ENCODE results near the gene MAMDC4. TPM values are rescaled to one million over a fixed set of nuclear protein-coding genes. Genes with fewer than 3 reads are reported as not detected.

The MAMDC4 gene
- total and polyA plus RNA-seq, 2 donors from 2014 or later: 5.8 to 8.1 TPM

DNA sequence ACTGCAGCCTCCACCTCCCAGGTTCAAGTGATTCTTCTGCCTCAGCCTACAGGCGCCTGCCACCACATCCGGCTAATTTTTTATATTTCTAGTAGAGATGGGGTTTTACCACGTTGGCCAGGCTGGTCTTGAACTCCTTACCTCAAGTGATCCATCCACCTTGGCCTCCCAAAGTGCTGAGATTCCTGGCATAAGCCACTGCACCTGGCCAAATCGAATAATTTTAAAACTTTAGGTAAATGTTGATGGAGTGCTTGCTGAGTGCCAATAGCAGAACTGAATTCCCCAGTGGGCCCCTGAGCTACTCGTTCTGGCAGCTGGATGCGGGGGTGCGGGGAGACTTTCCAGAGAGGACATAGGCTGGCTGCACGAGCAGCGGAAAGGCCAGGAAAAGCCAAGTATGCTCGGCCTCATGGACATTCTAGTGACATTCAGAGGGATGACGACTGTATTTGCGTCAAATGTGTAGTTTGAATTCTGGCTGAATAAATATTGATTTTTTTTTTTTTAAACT is 51.0 kb downstream of the MAMDC4 start:
- Histone ChIP-seq H3K36me3 (ENCODE audit: control insufficient read depth in 2 of 3, insufficient read depth in 3 of 3, low read length in 3 of 3) (peaks cover 0 to 20% (median 7%) of the 10 kb centered on the region in 3 donors), H3K27ac (ENCODE audit: low read depth in 2 of 2, low read length in 2 of 2) (peak overlapping the region in 1 of 2 donors; percentile 91), H3K4me3 (ENCODE audit: low read length in 3 of 3) (no peak overlapping the region), H3K27me3 (ENCODE audit: control insufficient read depth, insufficient read depth, low read length) (no peaks in the 10 kb centered on the region), H3K9me3 (ENCODE audit: control insufficient read depth in 2 of 3, insufficient read depth in 1 of 3, low read length in 3 of 3) (no peaks in the 10 kb centered on the region), H3K9ac (ENCODE audit: low read length in 3 of 3) (no peak overlapping the region), H3K4me1 (ENCODE audit: control insufficient read depth in 2 of 3, insufficient read depth in 2 of 3, low read depth in 1 of 3, low read length in 3 of 3) (peaks cover 0 to 20% (median 10%) of the 10 kb centered on the region in 3 donors)
- intact Hi-C loops (cut with DNase I): no loop called here
- no peak for DNase-seq
- TF ChIP-seq, protein P1, sequence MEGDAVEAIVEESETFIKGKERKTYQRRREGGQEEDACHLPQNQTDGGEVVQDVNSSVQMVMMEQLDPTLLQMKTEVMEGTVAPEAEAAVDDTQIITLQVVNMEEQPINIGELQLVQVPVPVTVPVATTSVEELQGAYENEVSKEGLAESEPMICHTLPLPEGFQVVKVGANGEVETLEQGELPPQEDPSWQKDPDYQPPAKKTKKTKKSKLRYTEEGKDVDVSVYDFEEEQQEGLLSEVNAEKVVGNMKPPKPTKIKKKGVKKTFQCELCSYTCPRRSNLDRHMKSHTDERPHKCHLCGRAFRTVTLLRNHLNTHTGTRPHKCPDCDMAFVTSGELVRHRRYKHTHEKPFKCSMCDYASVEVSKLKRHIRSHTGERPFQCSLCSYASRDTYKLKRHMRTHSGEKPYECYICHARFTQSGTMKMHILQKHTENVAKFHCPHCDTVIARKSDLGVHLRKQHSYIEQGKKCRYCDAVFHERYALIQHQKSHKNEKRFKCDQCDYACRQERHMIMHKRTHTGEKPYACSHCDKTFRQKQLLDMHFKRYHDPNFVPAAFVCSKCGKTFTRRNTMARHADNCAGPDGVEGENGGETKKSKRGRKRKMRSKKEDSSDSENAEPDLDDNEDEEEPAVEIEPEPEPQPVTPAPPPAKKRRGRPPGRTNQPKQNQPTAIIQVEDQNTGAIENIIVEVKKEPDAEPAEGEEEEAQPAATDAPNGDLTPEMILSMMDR (IDR thresholded peaks at IDR 0.05; ENCODE audit: borderline replicate concordance, extremely low read depth, insufficient read depth): no peak
- no peak for FAIRE-seq

DNA sequence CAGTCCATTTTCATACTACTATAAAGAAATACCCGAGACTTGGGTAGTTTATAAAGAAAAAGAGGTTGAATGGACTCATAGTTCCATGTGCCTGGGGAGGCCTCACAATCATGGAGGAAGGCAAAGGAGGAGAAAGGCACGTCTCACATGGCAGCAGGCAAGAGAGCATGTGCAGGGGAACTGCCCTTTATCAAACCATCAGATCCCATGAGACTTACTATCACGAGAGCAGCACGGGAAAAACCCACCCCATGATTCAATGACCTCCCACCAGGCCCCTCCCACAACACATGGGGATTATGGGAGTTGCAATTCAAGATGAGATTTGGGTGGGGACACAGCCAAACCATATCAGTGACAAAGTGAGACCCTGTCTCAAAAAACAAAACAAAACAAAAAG is 54.1 kb downstream of the MAMDC4 start:
- peaks cover 0 to 6% (median 3%) of the 10 kb centered on the region in 3 donors for H3K36me3 ChIP-seq (ENCODE audit: control insufficient read depth in 2 of 3, insufficient read depth in 3 of 3, low read length in 3 of 3)
- peaks cover 0 to 16% (median 10%) of the 10 kb centered on the region in 3 donors for H3K4me1 ChIP-seq (ENCODE audit: control insufficient read depth in 2 of 3, insufficient read depth in 2 of 3, low read depth in 1 of 3, low read length in 3 of 3)
- DNase-seq (no peak), FAIRE-seq (no peak)
- no peaks in the 10 kb centered on the region for H3K9me3 ChIP-seq (ENCODE audit: control insufficient read depth in 2 of 3, insufficient read depth in 1 of 3, low read length in 3 of 3)
- H3K9ac ChIP-seq (ENCODE audit: low read length in 3 of 3): no peak overlapping the region
- no peaks in the 10 kb centered on the region for H3K27me3 ChIP-seq (ENCODE audit: control insufficient read depth, insufficient read depth, low read length)
- intact Hi-C loops (cut with DNase I): no loop called here
- H3K4me3 ChIP-seq (ENCODE audit: low read length in 3 of 3): no peak overlapping the region
- H3K27ac ChIP-seq (ENCODE audit: low read depth in 2 of 2, low read length in 2 of 2): no peak overlapping the region
- TF ChIP-seq, protein P1 (IDR thresholded peaks at IDR 0.05; ENCODE audit: borderline replicate concordance, extremely low read depth, insufficient read depth): no peak

DNA sequence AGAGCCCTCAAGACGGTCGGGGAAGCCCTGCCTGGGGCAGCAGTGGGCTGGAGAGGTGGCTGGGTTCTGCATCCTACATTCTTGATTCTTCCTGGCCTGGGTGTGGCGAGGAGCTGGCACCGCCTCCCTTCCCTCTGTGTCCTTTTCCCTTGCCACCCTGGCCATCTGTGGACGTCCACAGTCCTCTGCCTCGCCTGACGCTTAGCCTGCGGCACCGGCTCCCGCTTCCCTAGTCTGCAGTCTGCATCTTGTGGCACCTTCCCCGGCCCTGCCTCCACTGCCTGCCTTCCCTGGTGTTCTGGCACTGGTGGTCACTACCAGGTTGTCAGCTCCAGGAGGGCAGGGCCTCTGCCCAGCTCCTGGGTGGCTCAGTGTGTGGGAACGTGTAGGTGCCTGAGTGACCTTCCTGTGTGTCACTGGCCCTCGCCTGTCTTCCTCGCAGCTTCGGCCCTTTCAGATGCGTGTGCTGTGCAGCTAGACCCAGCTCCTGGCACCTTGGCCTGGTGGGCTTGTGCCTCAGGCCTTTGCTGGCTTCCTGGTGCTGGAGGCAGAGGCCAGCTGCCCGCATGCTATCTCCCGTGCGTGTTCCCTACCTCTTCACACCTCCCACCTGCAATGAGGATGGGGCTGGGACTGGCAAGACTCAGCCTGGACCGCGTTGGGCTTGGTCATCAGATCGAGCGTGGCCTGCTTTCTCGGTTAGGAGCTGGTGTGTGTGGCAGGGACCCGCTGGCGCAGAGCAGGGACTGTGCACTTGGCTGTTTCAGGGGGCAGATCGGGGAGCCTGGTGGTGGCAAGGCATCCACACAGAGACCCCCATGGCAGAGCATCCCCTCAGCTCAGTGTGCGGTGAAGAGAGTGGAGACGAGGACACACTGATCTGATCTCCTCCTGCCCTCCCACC is 55.1 kb downstream of the MAMDC4 start:
- H3K9me3 ChIP-seq (ENCODE audit: control insufficient read depth in 2 of 3, insufficient read depth in 1 of 3, low read length in 3 of 3): no peaks in the 10 kb centered on the region
- H3K9ac ChIP-seq (ENCODE audit: low read length in 3 of 3): no peak overlapping the region
- H3K27me3 ChIP-seq (ENCODE audit: control insufficient read depth, insufficient read depth, low read length): no peaks in the 10 kb centered on the region
- DNase-seq (no peak), FAIRE-seq (no peak)
- no peak overlapping the region for H3K4me3 ChIP-seq (ENCODE audit: low read length in 3 of 3)
- no peak overlapping the region for H3K27ac ChIP-seq (ENCODE audit: low read depth in 2 of 2, low read length in 2 of 2)
- H3K4me1 ChIP-seq (ENCODE audit: control insufficient read depth in 2 of 3, insufficient read depth in 2 of 3, low read depth in 1 of 3, low read length in 3 of 3): peaks cover 0 to 7% (median 5%) of the 10 kb centered on the region in 3 donors
- TF ChIP-seq, protein P1 (IDR thresholded peaks at IDR 0.05; ENCODE audit: borderline replicate concordance, extremely low read depth, insufficient read depth): no peak
- peaks cover 0 to 6% (median 3%) of the 10 kb centered on the region in 3 donors for H3K36me3 ChIP-seq (ENCODE audit: control insufficient read depth in 2 of 3, insufficient read depth in 3 of 3, low read length in 3 of 3)
- intact Hi-C loops (cut with DNase I): no loop called here

Small RNA genes within 50 kb of the gene (microRNA-seq; reads per million reads assigned to microRNA genes)
- gene MIR4292 (not detected), gene MIR4479 (not detected)

Other genes starting within 250 kb of the MAMDC4 start
- gene EGFL7, start 189.4 kb upstream of the MAMDC4 start, total RNA-seq: 140 TPM
- 137 TPM for gene EGFL7, start 189.4 kb upstream of the MAMDC4 start, polyA plus RNA-seq (ENCODE audit: insufficient read depth, low read depth, low replicate concordance)
- gene AGPAT2, start 164.9 kb upstream of the MAMDC4 start, total RNA-seq: 83.6 TPM
- gene AGPAT2, start 164.9 kb upstream of the MAMDC4 start, polyA plus RNA-seq (ENCODE audit: insufficient read depth, low read depth, low replicate concordance): 73.4 TPM
- gene DIPK1B, start 139.8 kb upstream of the MAMDC4 start, total RNA-seq: 7.5 TPM
- gene DIPK1B, start 139.8 kb upstream of the MAMDC4 start, polyA plus RNA-seq (ENCODE audit: insufficient read depth, low read depth, low replicate concordance): 22.6 TPM
- 8.4 TPM for gene LCN10, start 109.4 kb upstream of the MAMDC4 start, total RNA-seq
- 3.9 TPM for gene LCN10, start 109.4 kb upstream of the MAMDC4 start, polyA plus RNA-seq (ENCODE audit: insufficient read depth, low read depth, low replicate concordance)
- 16.0 TPM for gene LCN6, start 103.8 kb upstream of the MAMDC4 start, total RNA-seq
- gene LCN6, start 103.8 kb upstream of the MAMDC4 start, polyA plus RNA-seq (ENCODE audit: insufficient read depth, low read depth, low replicate concordance): not detected
- not detected for gene LCN8, start 94.1 kb upstream of the MAMDC4 start, total RNA-seq
- not detected for gene LCN8, start 94.1 kb upstream of the MAMDC4 start, polyA plus RNA-seq (ENCODE audit: insufficient read depth, low read depth, low replicate concordance)
- not detected for gene LCN15, start 87.8 kb upstream of the MAMDC4 start, total RNA-seq
- not detected for gene LCN15, start 87.8 kb upstream of the MAMDC4 start, polyA plus RNA-seq (ENCODE audit: insufficient read depth, low read depth, low replicate concordance)
- gene TMEM141, start 61.0 kb upstream of the MAMDC4 start, total RNA-seq: 96.5 TPM
- gene TMEM141, start 61.0 kb upstream of the MAMDC4 start, polyA plus RNA-seq (ENCODE audit: insufficient read depth, low read depth, low replicate concordance): 403 TPM
- 0.88 TPM for gene CCDC183, start 56.0 kb upstream of the MAMDC4 start, total RNA-seq
- 3.1 TPM for gene CCDC183, start 56.0 kb upstream of the MAMDC4 start, polyA plus RNA-seq (ENCODE audit: insufficient read depth, low read depth, low replicate concordance)
- 70.3 TPM for gene RABL6, start 44.4 kb upstream of the MAMDC4 start, total RNA-seq
- 60.4 TPM for gene RABL6, start 44.4 kb upstream of the MAMDC4 start, polyA plus RNA-seq (ENCODE audit: insufficient read depth, low read depth, low replicate concordance)
- gene AJM1, start 9.9 kb upstream of the MAMDC4 start, total RNA-seq: 5.3 TPM
- 2.5 TPM for gene AJM1, start 9.9 kb upstream of the MAMDC4 start, polyA plus RNA-seq (ENCODE audit: insufficient read depth, low read depth, low replicate concordance)
- 108 TPM for gene PHPT1, start 2.9 kb upstream of the MAMDC4 start, total RNA-seq
- gene PHPT1, start 2.9 kb upstream of the MAMDC4 start, polyA plus RNA-seq (ENCODE audit: insufficient read depth, low read depth, low replicate concordance): 283 TPM
- gene EDF1, start 14.0 kb downstream of the MAMDC4 start, total RNA-seq: 316 TPM
- gene EDF1, start 14.0 kb downstream of the MAMDC4 start, polyA plus RNA-seq (ENCODE audit: insufficient read depth, low read depth, low replicate concordance): 888 TPM
- 16.9 TPM for gene TRAF2, start 34.2 kb downstream of the MAMDC4 start, total RNA-seq
- gene TRAF2, start 34.2 kb downstream of the MAMDC4 start, polyA plus RNA-seq (ENCODE audit: insufficient read depth, low read depth, low replicate concordance): 11.4 TPM
- 97.2 TPM for gene FBXW5, start 92.4 kb downstream of the MAMDC4 start, total RNA-seq
- 92.5 TPM for gene FBXW5, start 92.4 kb downstream of the MAMDC4 start, polyA plus RNA-seq (ENCODE audit: insufficient read depth, low read depth, low replicate concordance)
- 1.9 TPM for gene C8G, start 92.9 kb downstream of the MAMDC4 start, total RNA-seq
- gene C8G, start 92.9 kb downstream of the MAMDC4 start, polyA plus RNA-seq (ENCODE audit: insufficient read depth, low read depth, low replicate concordance): 2.1 TPM
- gene LCN12, start 99.9 kb downstream of the MAMDC4 start, total RNA-seq: 42.9 TPM
- 35.5 TPM for gene LCN12, start 99.9 kb downstream of the MAMDC4 start, polyA plus RNA-seq (ENCODE audit: insufficient read depth, low read depth, low replicate concordance)
- gene PTGDS, start 125.2 kb downstream of the MAMDC4 start, total RNA-seq: 236 TPM
- 709 TPM for gene PTGDS, start 125.2 kb downstream of the MAMDC4 start, polyA plus RNA-seq (ENCODE audit: insufficient read depth, low read depth, low replicate concordance)
- gene LCNL1, start 130.6 kb downstream of the MAMDC4 start, total RNA-seq: 1.4 TPM
- gene LCNL1, start 130.6 kb downstream of the MAMDC4 start, polyA plus RNA-seq (ENCODE audit: insufficient read depth, low read depth, low replicate concordance): 0.54 TPM
- gene PAXX, start 140.1 kb downstream of the MAMDC4 start, total RNA-seq: 54.2 TPM
- 80.9 TPM for gene PAXX, start 140.1 kb downstream of the MAMDC4 start, polyA plus RNA-seq (ENCODE audit: insufficient read depth, low read depth, low replicate concordance)
- gene CLIC3, start 144.2 kb downstream of the MAMDC4 start, total RNA-seq: 4.0 TPM
- gene CLIC3, start 144.2 kb downstream of the MAMDC4 start, polyA plus RNA-seq (ENCODE audit: insufficient read depth, low read depth, low replicate concordance): 2.1 TPM
- 72.1 TPM for gene ABCA2, start 175.9 kb downstream of the MAMDC4 start, total RNA-seq
- 39.2 TPM for gene ABCA2, start 175.9 kb downstream of the MAMDC4 start, polyA plus RNA-seq (ENCODE audit: insufficient read depth, low read depth, low replicate concordance)
- 0.60 TPM for gene FUT7, start 179.7 kb downstream of the MAMDC4 start, total RNA-seq
- gene FUT7, start 179.7 kb downstream of the MAMDC4 start, polyA plus RNA-seq (ENCODE audit: insufficient read depth, low read depth, low replicate concordance): not detected
- gene NPDC1, start 193.8 kb downstream of the MAMDC4 start, total RNA-seq: 189 TPM
- gene NPDC1, start 193.8 kb downstream of the MAMDC4 start, polyA plus RNA-seq (ENCODE audit: insufficient read depth, low read depth, low replicate concordance): 80.2 TPM
- gene ENTPD2, start 201.7 kb downstream of the MAMDC4 start, total RNA-seq: 9.3 TPM
- gene ENTPD2, start 201.7 kb downstream of the MAMDC4 start, polyA plus RNA-seq (ENCODE audit: insufficient read depth, low read depth, low replicate concordance): 5.5 TPM
- 2.3 TPM for gene SAPCD2, start 218.2 kb downstream of the MAMDC4 start, total RNA-seq
- gene SAPCD2, start 218.2 kb downstream of the MAMDC4 start, polyA plus RNA-seq (ENCODE audit: insufficient read depth, low read depth, low replicate concordance): 1.7 TPM
- gene UAP1L1, start 225.2 kb downstream of the MAMDC4 start, total RNA-seq: 12.7 TPM
- gene UAP1L1, start 225.2 kb downstream of the MAMDC4 start, polyA plus RNA-seq (ENCODE audit: insufficient read depth, low read depth, low replicate concordance): 14.4 TPM
- gene MAN1B1, start 234.6 kb downstream of the MAMDC4 start, total RNA-seq: 63.2 TPM
- gene MAN1B1, start 234.6 kb downstream of the MAMDC4 start, polyA plus RNA-seq (ENCODE audit: insufficient read depth, low read depth, low replicate concordance): 57.3 TPM

Measured in kidney (tissue), 14 donors.